HEK293 (cell line): ENCODE results near the gene DGCR2.
"Not testable (repeated sequence)": the region's sequence is repeated elsewhere in the genome, so short reads cannot be mapped to it uniquely, and the experiment has no call there.

ENCODE experiments used
- CTCF ChIA-PET: fragments of 350-600 bp; formaldehyde crosslinking; extraction: SDS; loops from one replicate; lab custom pipeline; 2021; ENCODE audit warnings: antibody characterized with exemption; lab: Yijun Ruan, JAX
- POLR2A ChIA-PET: fragments of 300-600 bp; formaldehyde crosslinking; extraction: SDS; loops from one replicate; lab custom pipeline; 2020; ENCODE audit warnings: antibody characterized with exemption, inconsistent platforms; lab: Yijun Ruan, JAX
- H3K27ac ChIP-seq: fragments of 200-500 bp; sonication (Bioruptor generic); 2 replicates; pipeline ENCODE4 v1.5.1; 2014; ENCODE audit warnings: low read depth, low read length, control low read depth, inconsistent platforms; ENCODE audit errors: extremely low read depth
- H3K36me3 ChIP-seq, 2 experiments: fragments of 200-500 bp in 1 of 2; sonication (Bioruptor generic) in 1 of 2; 1 replicate in 1 of 2; 2 replicates in 1 of 2; pipeline ENCODE4 v1.5.1; 2014 to 2017; ENCODE audit warnings: inconsistent platforms in 2 of 2, low read length in 2 of 2; ENCODE audit not compliant: control insufficient read depth in 2 of 2, insufficient read depth in 1 of 2
- H3K4me1 ChIP-seq: fragments of 200-500 bp; sonication (Bioruptor generic); 2 replicates; pipeline ENCODE4 v1.5.1; 2014; ENCODE audit warnings: mild to moderate bottlenecking, low read length, inconsistent platforms; ENCODE audit not compliant: control insufficient read depth, insufficient read depth
- H3K4me3 ChIP-seq: 2 replicates; pipeline ENCODE4 v1.5.1; 2011; ENCODE audit warnings: low read depth, mild to moderate bottlenecking, control low read depth, low read length, moderate library complexity
- H3K9me3 ChIP-seq: fragments of 200-500 bp; sonication (Bioruptor generic); 2 replicates; pipeline ENCODE4 v1.5.1; 2014; ENCODE audit warnings: low read depth, low read length, inconsistent platforms; ENCODE audit not compliant: control insufficient read depth, insufficient read depth
- KLF7 ChIP-seq: fragments of 450-650 bp; formaldehyde crosslinking; IDR thresholded peaks from 2 replicates; pipeline ENCODE4 v1.5.1; 2016; ENCODE audit warnings: missing biosample characterization, missing genetic modification characterization, borderline replicate concordance
- PATZ1 ChIP-seq: fragments of 450-650 bp; formaldehyde crosslinking; IDR thresholded peaks from 2 replicates; pipeline ENCODE4 v1.5.1; 2016; ENCODE audit warnings: missing biosample characterization, missing genetic modification characterization
- WT1 ChIP-seq: fragments of 450-650 bp; formaldehyde crosslinking; IDR thresholded peaks from 2 replicates; pipeline ENCODE4 v1.5.1; 2016; ENCODE audit warnings: missing biosample characterization, missing genetic modification characterization
- ZEB2 ChIP-seq: fragments of 450-650 bp; formaldehyde crosslinking; IDR thresholded peaks from 2 replicates; pipeline ENCODE4 v1.5.1; 2016; ENCODE audit warnings: missing biosample characterization, missing genetic modification characterization
- ZNF221 ChIP-seq: fragments of 450-650 bp; formaldehyde crosslinking; IDR thresholded peaks from 2 replicates; pipeline ENCODE4 v1.5.1; 2017; ENCODE audit warnings: missing biosample characterization, missing genetic modification characterization, borderline replicate concordance
- ZNF473 ChIP-seq: fragments of 450-650 bp; formaldehyde crosslinking; IDR thresholded peaks from 2 replicates; pipeline ENCODE4 v1.5.1; 2017; ENCODE audit warnings: missing biosample characterization, missing genetic modification characterization
- ZNF521 ChIP-seq: fragments of 450-650 bp; formaldehyde crosslinking; IDR thresholded peaks from 2 replicates; pipeline ENCODE4 v1.5.1; 2017; ENCODE audit warnings: missing biosample characterization, mild to moderate bottlenecking, missing genetic modification characterization
- ZNF548 ChIP-seq: fragments of 450-650 bp; formaldehyde crosslinking; IDR thresholded peaks from 2 replicates; pipeline ENCODE4 v1.5.1; 2016; ENCODE audit warnings: missing biosample characterization, missing genetic modification characterization
- ZNF704 ChIP-seq: fragments of 450-650 bp; formaldehyde crosslinking; IDR thresholded peaks from 2 replicates; pipeline ENCODE4 v1.5.1; 2016; ENCODE audit warnings: missing biosample characterization, missing genetic modification characterization
- ZSCAN16 ChIP-seq: fragments of 450-650 bp; formaldehyde crosslinking; IDR thresholded peaks from 2 replicates; pipeline ENCODE4 v1.5.1; 2016; ENCODE audit warnings: missing biosample characterization, missing genetic modification characterization
- TF ChIP-seq, protein P1 (sequence below): fragments of 450-650 bp; formaldehyde crosslinking; IDR thresholded peaks from 2 replicates; pipeline ENCODE4 v1.5.1; 2016; ENCODE audit warnings: missing biosample characterization, missing genetic modification characterization
- TF ChIP-seq, protein P2 (sequence below): fragments of 450-650 bp; formaldehyde crosslinking; IDR thresholded peaks from 2 replicates; pipeline ENCODE4 v1.5.1; 2016; ENCODE audit warnings: missing biosample characterization, missing genetic modification characterization
- TF ChIP-seq, protein P3 (sequence below): fragments of 450-650 bp; formaldehyde crosslinking; IDR thresholded peaks from 2 replicates; pipeline ENCODE4 v1.5.1; 2016; ENCODE audit warnings: missing biosample characterization, missing genetic modification characterization

DGCR2 gene

GRCh38 chr22:18987765-18988164 lies 134.4 kb downstream of the DGCR2 start:
- Histone ChIP-seq H3K4me3 (no peak overlapping the region), H3K4me1 (no peaks in the 10 kb centered on the region), H3K9me3 (no peaks in the 10 kb centered on the region), H3K36me3 (no peaks in the 10 kb centered on the region), H3K27ac (no peak overlapping the region)
- ChIA-PET CTCF (interaction anchor here (1.1 to 1.3 kb wide), 2 partner anchors 11 to 12 kb away, joined by 3 to 7 read pairs; no protein-coding TSS in a partner anchor), POLR2A (no interaction called here)
- TF ChIP-seq KLF7 (tag by site-specific recombination): no peak
- TF ChIP-seq ZNF221 (tag by site-specific recombination): no peak
- TF ChIP-seq ZNF548 (tag by site-specific recombination): no peak
- no peak for TF ChIP-seq ZNF473 (tag by site-specific recombination)
- TF ChIP-seq ZNF521 (tag by site-specific recombination): no peak
- TF ChIP-seq, protein P1, sequence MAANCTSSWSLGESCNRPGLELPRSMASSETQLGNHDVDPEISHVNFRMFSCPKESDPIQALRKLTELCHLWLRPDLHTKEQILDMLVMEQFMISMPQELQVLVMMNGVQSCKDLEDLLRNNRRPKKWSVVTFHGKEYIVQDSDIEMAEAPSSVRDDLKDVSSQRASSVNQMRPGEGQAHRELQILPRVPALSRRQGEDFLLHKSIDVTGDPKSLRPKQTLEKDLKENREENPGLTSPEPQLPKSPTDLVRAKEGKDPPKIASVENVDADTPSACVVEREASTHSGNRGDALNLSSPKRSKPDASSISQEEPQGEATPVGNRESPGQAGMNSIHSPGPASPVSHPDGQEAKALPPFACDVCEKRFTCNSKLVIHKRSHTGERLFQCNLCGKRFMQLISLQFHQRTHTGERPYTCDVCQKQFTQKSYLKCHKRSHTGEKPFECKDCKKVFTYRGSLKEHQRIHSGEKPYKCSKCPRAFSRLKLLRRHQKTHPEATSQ (tag by site-specific recombination): no peak
- TF ChIP-seq ZNF704 (tag by site-specific recombination): no peak
- no peak for TF ChIP-seq ZSCAN16
- no peak for TF ChIP-seq WT1 (tag by site-specific recombination)
- TF ChIP-seq, protein P2, sequence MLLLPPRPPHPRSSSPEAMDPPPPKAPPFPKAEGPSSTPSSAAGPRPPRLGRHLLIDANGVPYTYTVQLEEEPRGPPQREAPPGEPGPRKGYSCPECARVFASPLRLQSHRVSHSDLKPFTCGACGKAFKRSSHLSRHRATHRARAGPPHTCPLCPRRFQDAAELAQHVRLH (tag by site-specific recombination): no peak
- TF ChIP-seq, protein P3, sequence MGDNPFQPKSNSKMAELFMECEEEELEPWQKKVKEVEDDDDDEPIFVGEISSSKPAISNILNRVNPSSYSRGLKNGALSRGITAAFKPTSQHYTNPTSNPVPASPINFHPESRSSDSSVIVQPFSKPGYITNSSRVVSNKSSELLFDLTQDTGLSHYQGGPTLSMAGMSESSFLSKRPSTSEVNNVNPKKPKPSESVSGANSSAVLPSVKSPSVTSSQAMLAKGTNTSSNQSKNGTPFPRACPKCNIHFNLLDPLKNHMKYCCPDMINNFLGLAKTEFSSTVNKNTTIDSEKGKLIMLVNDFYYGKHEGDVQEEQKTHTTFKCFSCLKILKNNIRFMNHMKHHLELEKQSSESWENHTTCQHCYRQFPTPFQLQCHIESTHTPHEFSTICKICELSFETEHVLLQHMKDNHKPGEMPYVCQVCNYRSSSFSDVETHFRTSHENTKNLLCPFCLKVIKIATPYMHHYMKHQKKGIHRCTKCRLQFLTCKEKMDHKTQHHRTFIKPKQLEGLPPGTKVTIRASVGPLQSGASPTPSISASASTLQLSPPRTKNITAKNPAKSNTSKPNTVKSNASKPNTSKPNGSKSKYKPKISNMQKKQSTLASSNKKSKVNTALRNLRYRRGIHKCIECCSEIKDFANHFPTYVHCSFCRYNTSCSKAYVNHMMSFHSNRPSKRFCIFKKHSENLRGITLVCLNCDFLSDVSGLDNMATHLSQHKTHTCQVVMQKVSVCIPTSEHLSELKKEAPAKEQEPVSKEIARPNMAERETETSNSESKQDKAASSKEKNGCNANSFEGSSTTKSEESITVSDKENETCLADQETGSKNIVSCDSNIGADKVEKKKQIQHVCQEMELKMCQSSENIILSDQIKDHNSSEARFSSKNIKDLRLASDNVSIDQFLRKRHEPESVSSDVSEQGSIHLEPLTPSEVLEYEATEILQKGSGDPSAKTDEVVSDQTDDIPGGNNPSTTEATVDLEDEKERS: no peak
- TF ChIP-seq ZEB2 (tag by site-specific recombination): no peak
- no peak for TF ChIP-seq PATZ1 (tag by site-specific recombination)

DNA sequence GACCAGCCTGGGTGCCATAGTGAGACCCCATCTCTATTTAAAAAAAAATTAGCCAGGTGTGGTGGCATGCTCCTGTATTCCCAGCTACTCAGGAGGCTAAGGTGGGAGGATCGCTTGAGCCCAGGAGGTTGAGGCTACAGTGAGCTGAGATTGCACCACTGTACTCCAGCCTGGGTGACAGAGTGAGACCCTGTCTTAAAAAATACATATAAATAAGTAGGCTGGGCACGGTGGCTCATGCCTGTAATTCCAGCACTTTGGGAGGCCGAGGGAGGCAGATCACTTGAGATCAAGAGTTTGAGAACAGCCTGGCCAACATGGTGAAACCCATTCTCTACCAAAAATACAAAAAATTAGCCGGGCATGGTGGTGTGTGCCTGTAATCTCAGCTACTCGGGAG lies 135.1 kb downstream of the DGCR2 start:
- H3K4me3 ChIP-seq, POLR2A ChIA-PET: not testable (repeated sequence)

More for the DNA sequence above, 135.1 kb downstream of the DGCR2 start:
- CTCF ChIA-PET: interaction anchor here (1.3 kb wide), 1 partner anchor 11 kb away, joined by 7 read pairs; no protein-coding TSS in a partner anchor
- H3K36me3 ChIP-seq, H3K4me1 ChIP-seq, H3K27ac ChIP-seq, H3K9me3 ChIP-seq: not testable (repeated sequence)
